ENCODE measurements around the gene ACTG1. TPM values are rescaled to one million over a fixed set of nuclear protein-coding genes. Genes with fewer than 3 reads are reported as not detected.

ACTG1 gene
- total and polyA plus RNA-seq, 11 donors, result 149 to 1,653 (median 423) TPM

- WGBS, 4 donors, result 91 to 97% (median 95%) methylated on average over 7 to 28 of the region's 28 CpGs
- DNase-seq, result peak in 2 of 5 donors; percentile 20 to 25
- H3K4me1 ChIP-seq, result peaks cover 0 to 34% (median 17%) of the 10 kb centered on the region in 12 donors
- intact Hi-C loops (cut with DNase I), result loop anchor here in 7 of 10 donors (5.0 to 10.0 kb wide), 3 partner anchors 65 to 398 kb away; no protein-coding TSS in a partner anchor
- no peaks in the 10 kb centered on the region for H3K9me3 ChIP-seq
- H3K4me3 ChIP-seq, result no peak overlapping the region
- peaks cover 0 to 26% (median 21%) of the 10 kb centered on the region in 9 donors for H3K27me3 ChIP-seq
- no peak overlapping the region for H3K27ac ChIP-seq
- H3K36me3 ChIP-seq, result peaks cover 0 to 58% (median 32%) of the 10 kb centered on the region in 9 donors
- no peak for ATAC-seq
- no peak for TF ChIP-seq POLR2A (IDR thresholded peaks at IDR 0.05)
These were observed 27.5 kb upstream of the ACTG1 start for GRCh38 chr17:81539961-81540675.

GRCh38 chr17:81539571-81539900, 26.9 kb upstream of the ACTG1 start:
- Histone ChIP-seq H3K4me3 (no peak overlapping the region), H3K27ac (no peak overlapping the region), H3K9me3 (no peaks in the 10 kb centered on the region), H3K36me3 (peaks cover 0 to 54% (median 28%) of the 10 kb centered on the region in 9 donors), H3K4me1 (peaks cover 0 to 34% (median 17%) of the 10 kb centered on the region in 12 donors), H3K27me3 (peaks cover 0 to 31% (median 24%) of the 10 kb centered on the region in 9 donors)
- DNase-seq (peak in 2 of 5 donors; percentile 14 to 22), ATAC-seq (no peak)
- TF ChIP-seq CTCF (IDR thresholded peaks at IDR 0.05), result no peak
- TF ChIP-seq POLR2A (IDR thresholded peaks at IDR 0.05), result no peak
- intact Hi-C loops (cut with DNase I), result loop anchor here in 7 of 10 donors (5.0 to 10.0 kb wide), 3 partner anchors 65 to 397 kb away; no protein-coding TSS in a partner anchor
- WGBS, 4 donors, result 79 to 90% (median 84%) methylated on average over 7 to 10 of the region's 10 CpGs

GRCh38 chr17:81538651-81539570, 26.3 kb upstream of the ACTG1 start:
- H3K36me3 ChIP-seq, result peaks cover 0 to 48% (median 23%) of the 10 kb centered on the region in 9 donors
- H3K27ac ChIP-seq, result no peak overlapping the region
- H3K9me3 ChIP-seq, result no peaks in the 10 kb centered on the region
- ATAC-seq, result no peak
- 87 to 95% (median 92%) methylated on average over 18 to 26 of the region's 26 CpGs for WGBS, 4 donors
- H3K4me3 ChIP-seq, result no peak overlapping the region
- peaks cover 0 to 36% (median 27%) of the 10 kb centered on the region in 9 donors for H3K27me3 ChIP-seq
- H3K4me1 ChIP-seq, result peaks cover 0 to 33% (median 17%) of the 10 kb centered on the region in 12 donors
- TF ChIP-seq CTCF (IDR thresholded peaks at IDR 0.05) (no peak), POLR2A (IDR thresholded peaks at IDR 0.05) (no peak)
- intact Hi-C loops (cut with DNase I), result loop anchor here in 7 of 10 donors (5.0 to 10.0 kb wide), 3 partner anchors 64 to 397 kb away; no protein-coding TSS in a partner anchor
- peak in 1 of 5 donors; percentile 21 for DNase-seq

GRCh38 chr17:81537856-81538555, 25.4 kb upstream of the ACTG1 start:
- Histone ChIP-seq H3K9me3 (no peaks in the 10 kb centered on the region), H3K4me1 (peaks cover 0 to 27% (median 17%) of the 10 kb centered on the region in 12 donors), H3K27me3 (peaks cover 0 to 36% (median 30%) of the 10 kb centered on the region in 9 donors), H3K4me3 (no peak overlapping the region), H3K27ac (no peak overlapping the region), H3K36me3 (peaks cover 0 to 39% (median 22%) of the 10 kb centered on the region in 9 donors)
- intact Hi-C loops (cut with DNase I), result loop anchor here in 7 of 10 donors (5.0 to 10.0 kb wide), 3 partner anchors 63 to 396 kb away; no protein-coding TSS in a partner anchor
- whole genome bisulfite sequencing, 4 donors, result 72 to 76% (median 73%) methylated on average over 24 to 26 of the region's 26 CpGs
- DNase-seq (peak in 1 of 5 donors; percentile 25), ATAC-seq (peak in 1 of 4 donors; percentile 1)
- TF ChIP-seq POLR2A (IDR thresholded peaks at IDR 0.05) (no peak), CTCF (IDR thresholded peaks at IDR 0.05) (peak in 1 of 12 donors; percentile 6)
